Right lobe of liver (tissue), 6 donors: Measurements from ENCODE around the gene AQP7. TPM values are rescaled to one million over a fixed set of nuclear protein-coding genes. Genes with fewer than 3 reads are reported as not detected.
A peak's percentile ranks its signal among the peaks of the same experiment; 100 is the strongest.

Source experiments
- ATAC-seq, 4 donors: fragments of 200-7000 bp; cut with Tn5 transposase; one replicate each; pipeline ENCODE4 v1.9.1; 2020; ENCODE audit warnings: mild to moderate bottlenecking in 4 of 4, moderate library complexity in 4 of 4
- DNase-seq, 3 donors: peaks; one replicate each; pipeline ENCODE4 v3.0.0-alpha.2; 2020
- H3K27ac ChIP-seq, 3 donors: fragments of 200-600 bp; one replicate each; pipeline ENCODE4 v1.8.0; 2022
- H3K27me3 ChIP-seq, 2 donors: fragments of 200-600 bp; one replicate each; pipeline ENCODE4 v1.8.0; 2022
- H3K36me3 ChIP-seq, 4 donors: fragments of 200-600 bp; sonication (generic) in 1 of 4; one replicate each; pipeline versions ENCODE4 v1.5.1 to v1.8.0; 2017 to 2022; ENCODE audit warnings: control low read depth in 1 of 4
- H3K4me1 ChIP-seq, 4 donors: fragments of 200-600 bp; sonication (generic) in 1 of 4; one replicate each; pipeline versions ENCODE4 v1.5.1 to v1.8.0; 2017 to 2022; ENCODE audit warnings: control low read depth in 1 of 4
- H3K4me3 ChIP-seq, 3 donors: fragments of 200-600 bp; one replicate each; pipeline ENCODE4 v1.8.0; 2022
- H3K9me3 ChIP-seq, 4 donors: fragments of 200-600 bp; sonication (generic) in 1 of 4; one replicate each; pipeline versions ENCODE4 v1.5.1 to v1.8.0; 2017 to 2022; ENCODE audit warnings: control low read depth in 1 of 4
- POLR2A ChIP-seq: fragments of 450-650 bp; IDR thresholded peaks from one replicate; pipeline ENCODE4 v1.6.1; 2017; ENCODE audit warnings: antibody characterized with exemption, mild to moderate bottlenecking
- WGBS: methylation state at CpG from one replicate; pipeline ENCODE4 v1.1.6; 2018; ENCODE audit warnings: low coverage, low lambda C conversion rate; ENCODE audit not compliant: insufficient coverage; ENCODE audit errors: missing lambda C conversion rate; 5-methylcytosine and 5-hydroxymethylcytosine counted together
- intact Hi-C, 2 donors: fragments of 100-400 bp; cut with DNase I; formaldehyde crosslinking; loops; one replicate each; pipeline versions ENCODE4 v1.11.2 to v1.14.1; 2022
- total RNA-seq, 6 experiments: library from RNA; depleted of rRNA in 2 of 6; stranded (reverse); fragments of >200 nt in 2 of 6; fragmentation: NEBNext Ultra II Directional in 3 of 6; extraction: Animal tissue kit (Norgen Biotek cat#: 25700) in 3 of 6; gene quantifications; one replicate each; pipeline versions ENCODE4 v1.1.0 to v1.2.4, GENCODE V29; 2016 to 2023
- TF ChIP-seq, protein P1 (sequence below), 4 donors: fragments of 200-600 bp in 3 of 4; fragments of 450-650 bp in 1 of 4; IDR thresholded peaks; one replicate each; pipeline versions ENCODE4 v1.5.1 to v1.8.0; 2016 to 2022; ENCODE audit warnings: antibody characterized with exemption in 4 of 4, mild to moderate bottlenecking in 2 of 4
- donor health status: DM: no; HTN: yes; CAD: no.
- donor health status: DM: no; HTN: no; CAD: no.
- donor health status: DM: no; HTN: no; CAD: no.
- donor health status: DM: no; HTN: yes; CAD: no.
- donor health status: DM: no; HTN: yes; CAD: no.

The AQP7 gene
- total RNA-seq, 6 experiments from 2014 or later = 10.4 to 25.1 (median 16.6) TPM

DNA sequence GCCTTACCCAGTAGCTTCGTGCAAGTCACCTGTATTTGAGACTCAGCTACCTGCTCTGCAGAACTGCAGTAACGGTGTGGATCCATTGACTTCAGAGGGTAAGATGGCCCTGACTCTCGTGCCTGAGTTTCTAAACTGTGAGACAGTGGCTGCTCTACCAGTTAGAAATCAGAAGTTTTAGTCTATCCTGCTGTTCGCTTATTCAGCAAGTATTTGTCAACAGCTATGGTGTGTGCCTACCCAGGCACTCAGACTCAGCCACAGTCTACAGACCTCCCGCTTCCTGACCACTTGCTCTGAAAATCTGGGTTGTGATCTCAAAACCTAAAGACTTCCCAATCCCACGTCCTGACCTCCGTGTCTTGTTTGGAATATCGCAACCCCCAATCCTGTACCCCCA, 31.5 kb upstream of the AQP7 start:
- no peak for DNase-seq
- intact Hi-C loops = no loop called here
- no peak overlapping the region for H3K4me3 ChIP-seq
- no peak for TF ChIP-seq POLR2A
- TF ChIP-seq, protein P1, sequence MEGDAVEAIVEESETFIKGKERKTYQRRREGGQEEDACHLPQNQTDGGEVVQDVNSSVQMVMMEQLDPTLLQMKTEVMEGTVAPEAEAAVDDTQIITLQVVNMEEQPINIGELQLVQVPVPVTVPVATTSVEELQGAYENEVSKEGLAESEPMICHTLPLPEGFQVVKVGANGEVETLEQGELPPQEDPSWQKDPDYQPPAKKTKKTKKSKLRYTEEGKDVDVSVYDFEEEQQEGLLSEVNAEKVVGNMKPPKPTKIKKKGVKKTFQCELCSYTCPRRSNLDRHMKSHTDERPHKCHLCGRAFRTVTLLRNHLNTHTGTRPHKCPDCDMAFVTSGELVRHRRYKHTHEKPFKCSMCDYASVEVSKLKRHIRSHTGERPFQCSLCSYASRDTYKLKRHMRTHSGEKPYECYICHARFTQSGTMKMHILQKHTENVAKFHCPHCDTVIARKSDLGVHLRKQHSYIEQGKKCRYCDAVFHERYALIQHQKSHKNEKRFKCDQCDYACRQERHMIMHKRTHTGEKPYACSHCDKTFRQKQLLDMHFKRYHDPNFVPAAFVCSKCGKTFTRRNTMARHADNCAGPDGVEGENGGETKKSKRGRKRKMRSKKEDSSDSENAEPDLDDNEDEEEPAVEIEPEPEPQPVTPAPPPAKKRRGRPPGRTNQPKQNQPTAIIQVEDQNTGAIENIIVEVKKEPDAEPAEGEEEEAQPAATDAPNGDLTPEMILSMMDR (IDR thresholded peaks at IDR 0.05) = no peak
- no peak overlapping the region for H3K27ac ChIP-seq
- no peaks in the 10 kb centered on the region for H3K9me3 ChIP-seq
- 88% methylated on average over 4 of the region's 8 CpGs for WGBS
- H3K27me3 ChIP-seq = no peaks in the 10 kb centered on the region
- ATAC-seq = no peak
- peaks cover 0 to 11% (median 0%) of the 10 kb centered on the region in 4 donors for H3K4me1 ChIP-seq
- no peaks in the 10 kb centered on the region for H3K36me3 ChIP-seq

DNA sequence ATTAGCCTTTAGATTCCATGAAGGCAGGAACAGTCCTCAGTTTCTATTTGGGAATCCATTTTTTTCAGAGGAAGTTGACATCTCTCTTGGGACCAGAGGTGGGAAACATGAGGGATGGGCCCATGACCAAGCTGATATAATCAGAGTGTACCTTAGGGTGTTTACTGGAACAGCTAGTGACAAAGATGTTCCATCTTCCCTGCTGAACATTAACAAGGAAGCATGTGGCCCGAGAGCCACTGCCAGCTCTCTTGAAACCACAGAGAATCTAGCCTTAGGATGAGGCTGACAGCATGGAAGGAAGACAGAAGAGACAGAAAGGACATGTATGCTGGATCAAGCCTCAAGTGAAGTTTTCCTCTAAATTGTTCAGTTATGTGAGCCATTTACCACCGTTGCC, 29.1 kb upstream of the AQP7 start:
- DNase-seq (no peak), ATAC-seq (peak; percentile 43 to 73 (median 54))
- Histone ChIP-seq H3K9me3 (no peaks in the 10 kb centered on the region), H3K4me3 (no peak overlapping the region), H3K4me1 (peaks cover 0 to 11% (median 0%) of the 10 kb centered on the region in 4 donors), H3K27me3 (no peaks in the 10 kb centered on the region), H3K36me3 (no peaks in the 10 kb centered on the region), H3K27ac (no peak overlapping the region)
- intact Hi-C loops = no loop called here
- WGBS = 63% methylated on average over 2 of the region's 2 CpGs
- TF ChIP-seq, protein P1 (IDR thresholded peaks at IDR 0.05) = no peak
- no peak for TF ChIP-seq POLR2A

DNA sequence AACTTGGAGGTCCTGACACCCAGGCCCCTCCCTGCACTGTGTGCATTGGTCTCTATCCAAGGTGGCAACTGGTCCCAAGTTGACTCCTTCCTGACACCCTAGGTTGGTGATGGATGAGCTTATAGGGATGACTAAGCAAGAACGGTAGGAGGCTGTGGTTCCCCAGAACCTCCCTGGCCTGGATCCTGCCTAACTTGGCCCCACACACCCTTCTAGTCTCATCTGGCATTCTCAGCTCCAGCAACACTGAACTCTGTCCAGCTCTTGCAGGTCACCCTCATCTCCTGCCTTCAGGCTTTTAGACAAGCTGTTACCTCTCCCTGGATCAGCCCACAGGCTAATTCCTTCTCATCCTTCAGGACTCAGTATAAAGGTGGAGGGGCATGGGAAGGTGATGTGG, 28.6 kb upstream of the AQP7 start:
- intact Hi-C loops = no loop called here
- ATAC-seq = peak in 3 of 4 donors; percentile 12 to 64 (median 16)
- DNase-seq = no peak
- no peak overlapping the region for H3K4me3 ChIP-seq
- H3K27me3 ChIP-seq = no peaks in the 10 kb centered on the region
- H3K36me3 ChIP-seq = no peaks in the 10 kb centered on the region
- WGBS = no CpG with 5 or more reads among the region's 1 CpG
- no peak overlapping the region for H3K27ac ChIP-seq
- no peaks in the 10 kb centered on the region for H3K9me3 ChIP-seq
- H3K4me1 ChIP-seq = peaks cover 0 to 11% (median 0%) of the 10 kb centered on the region in 4 donors
- TF ChIP-seq, protein P1 (IDR thresholded peaks at IDR 0.05) = no peak
- TF ChIP-seq POLR2A = no peak

DNA sequence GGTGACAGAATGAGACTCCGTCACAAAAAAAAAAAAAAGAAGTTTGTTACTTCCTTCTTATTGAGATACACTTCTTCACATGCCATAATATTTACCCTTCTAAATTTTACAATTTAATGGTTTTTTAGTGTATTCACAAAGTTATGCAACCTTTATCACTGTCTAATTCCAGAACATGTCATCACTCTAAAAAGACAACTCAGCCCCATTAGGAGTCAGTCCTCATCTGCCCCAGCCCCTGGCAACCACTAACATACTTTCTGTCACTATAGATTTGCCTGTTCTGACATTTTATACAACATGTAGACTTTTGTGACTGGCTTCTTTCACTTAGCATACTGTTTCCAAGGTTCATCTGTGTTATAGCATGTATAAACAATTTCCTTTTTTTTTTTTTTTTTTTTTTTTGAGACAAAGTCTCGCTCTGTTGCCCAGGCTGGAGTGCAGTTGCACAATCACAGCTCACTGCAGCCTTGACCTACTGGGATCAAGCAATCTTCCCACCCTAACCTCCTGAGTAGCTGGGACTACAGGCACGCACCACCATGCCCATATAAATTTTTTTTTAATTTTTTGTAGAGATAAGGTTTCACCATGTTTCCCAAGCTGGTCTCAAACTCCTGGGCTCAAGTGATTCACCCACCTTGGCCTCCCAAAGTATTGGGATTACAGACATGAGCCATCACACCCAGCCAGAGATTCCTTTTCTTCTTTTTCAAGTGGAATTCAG, 27.1 kb upstream of the AQP7 start:
- H3K4me3 ChIP-seq = no peak overlapping the region
- intact Hi-C loops = no loop called here
- 35% methylated on average over 3 of the region's 3 CpGs for WGBS
- DNase-seq = no peak
- peak in 3 of 4 donors; percentile 46 to 75 (median 51) for ATAC-seq
- no peaks in the 10 kb centered on the region for H3K9me3 ChIP-seq
- H3K27me3 ChIP-seq = no peaks in the 10 kb centered on the region
- TF ChIP-seq, protein P1 (IDR thresholded peaks at IDR 0.05) = no peak
- no peak for TF ChIP-seq POLR2A
- no peak overlapping the region for H3K27ac ChIP-seq
- H3K36me3 ChIP-seq = no peaks in the 10 kb centered on the region
- peaks cover 0 to 15% (median 0%) of the 10 kb centered on the region in 4 donors for H3K4me1 ChIP-seq
